GM12891 (cell line): ENCODE results near the gene COL7A1.

Experiments used
- PAX5 ChIP-seq: IDR thresholded peaks from 2 replicates; pipeline ENCODE4 v1.6.1; 2011; ENCODE audit warnings: low read length, moderate library complexity, mild to moderate bottlenecking; ENCODE audit not compliant: insufficient read depth, severe bottlenecking
- POLR2A ChIP-seq: IDR thresholded peaks from 2 replicates; pipeline ENCODE4 v1.6.1; 2011; ENCODE audit warnings: low read depth, low read length, control low read depth
- POLR2AphosphoS5 ChIP-seq: IDR thresholded peaks from 2 replicates; pipeline ENCODE4 v1.6.1; 2011; ENCODE audit warnings: low read depth, low read length, control low read depth
- POU2F2 ChIP-seq: IDR thresholded peaks from 2 replicates; pipeline ENCODE4 v1.6.1; 2011; ENCODE audit warnings: low read depth, mild to moderate bottlenecking, control low read depth, low read length, moderate library complexity
- SPI1 ChIP-seq: IDR thresholded peaks from 2 replicates; pipeline ENCODE4 v1.6.1; 2011; ENCODE audit warnings: low read depth, low read length, control low read depth
- TAF1 ChIP-seq: IDR thresholded peaks from 2 replicates; pipeline ENCODE4 v1.6.1; 2011; ENCODE audit warnings: low read depth, low read length, control low read depth

GRCh38 chr3:48597408-48597800 lies 2.3 kb upstream of the COL7A1 start:
- TF ChIP-seq POLR2A, result no peak
- no peak for TF ChIP-seq TAF1
- TF ChIP-seq POLR2AphosphoS5, result no peak; the same call in 1 of the 2 replicates
- TF ChIP-seq POU2F2, result no peak
- no peak for TF ChIP-seq SPI1
- TF ChIP-seq PAX5, result no peak
